H1 (cell line): ENCODE data around the gene ANKRD9. TPM values are rescaled to one million over a fixed set of nuclear protein-coding genes. Genes with fewer than 3 reads are reported as not detected.

ENCODE experiments used
- BACH1 ChIP-seq: IDR thresholded peaks from 2 replicates; pipeline ENCODE4 v1.6.1; 2012; ENCODE audit warnings: low read length, improper control_type of control experiment
- HDAC2 ChIP-seq, 2 experiments: fragments of 300-600 bp in 1 of 2; sonication (generic) in 1 of 2; IDR thresholded peaks; 2 replicates each; pipeline ENCODE4 v1.6.1; 2011 to 2012; ENCODE audit warnings: low read depth in 2 of 2, low read length in 2 of 2, mild to moderate bottlenecking in 2 of 2, moderate library complexity in 2 of 2, borderline replicate concordance in 1 of 2, inconsistent platforms in 1 of 2
- polyA plus RNA-seq, 7 experiments: library from polyadenylated mRNA; depleted of rRNA in 3 of 7; stranded (reverse) in 5 of 7; unstranded in 2 of 7; fragments of >200 nt in 5 of 7; fragments of 200-250 nt in 2 of 7; gene quantifications; 1 replicate in 5 of 7; 2 replicates in 1 of 7; 4 replicates in 1 of 7; pipeline versions ENCODE4 v1.2.1 to v1.2.3, GENCODE V29; 2011 to 2013; ENCODE audit warnings: missing spikeins in 2 of 7, mixed read lengths in 2 of 7
- total RNA-seq: library from RNA; stranded (reverse); fragmentation: NEBNext Ultra II Directional; extraction: Animal tissue kit (Norgen Biotek cat#: 25700); gene quantifications from 2 replicates; pipeline ENCODE4 v1.2.1, GENCODE V29; 2021

ANKRD9 gene
- total and polyA plus RNA-seq, 2 of the 8 experiments (the other 6 are each of a cell fraction or from before 2014, with no cell fraction given): 37.0 to 41.8 TPM

DNA sequence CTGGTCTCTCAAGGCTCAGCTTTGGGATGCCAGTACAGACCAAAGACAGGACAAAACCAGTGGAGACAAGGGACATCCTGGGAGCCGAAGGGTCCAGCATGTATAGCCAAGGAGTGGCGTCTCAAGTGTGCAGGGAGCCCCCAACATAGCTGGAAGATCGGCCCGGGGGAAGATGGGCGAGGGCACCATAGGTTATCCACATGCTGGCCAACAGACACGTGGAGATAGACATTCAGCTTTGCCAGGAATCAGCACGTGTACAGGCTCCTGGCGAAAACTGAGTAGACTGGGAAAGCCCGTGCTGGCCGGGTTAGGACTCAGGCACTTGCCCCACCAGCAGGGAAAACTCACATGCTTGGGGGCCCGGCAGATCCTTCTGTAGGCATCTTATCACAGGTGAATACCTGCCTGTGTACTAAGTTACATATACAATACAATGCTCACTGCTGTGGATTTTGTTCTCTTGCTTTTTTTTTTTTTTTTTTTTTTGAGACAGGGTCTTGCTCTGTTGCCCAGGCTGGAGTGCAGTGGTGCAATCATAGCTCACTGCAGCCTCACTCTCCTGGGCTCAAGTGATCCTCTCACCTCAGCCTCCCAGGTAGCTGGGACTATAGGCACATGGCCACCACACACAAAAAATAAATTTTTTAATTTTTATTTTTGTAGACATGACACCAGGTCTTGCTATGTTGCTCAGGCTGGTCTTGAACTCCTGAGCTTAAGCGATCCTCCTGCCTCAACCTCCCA, 5.6 kb upstream of the ANKRD9 start (continued):
- TF ChIP-seq BACH1: no peak
- no peak for TF ChIP-seq HDAC2 (IDR thresholded peaks at IDR 0.05; ENCODE audit: borderline replicate concordance in 1 of 2, low read depth in 2 of 2, low read length in 2 of 2)
